ENCODE data around the gene SORCS2.

Gene SORCS2

DNA sequence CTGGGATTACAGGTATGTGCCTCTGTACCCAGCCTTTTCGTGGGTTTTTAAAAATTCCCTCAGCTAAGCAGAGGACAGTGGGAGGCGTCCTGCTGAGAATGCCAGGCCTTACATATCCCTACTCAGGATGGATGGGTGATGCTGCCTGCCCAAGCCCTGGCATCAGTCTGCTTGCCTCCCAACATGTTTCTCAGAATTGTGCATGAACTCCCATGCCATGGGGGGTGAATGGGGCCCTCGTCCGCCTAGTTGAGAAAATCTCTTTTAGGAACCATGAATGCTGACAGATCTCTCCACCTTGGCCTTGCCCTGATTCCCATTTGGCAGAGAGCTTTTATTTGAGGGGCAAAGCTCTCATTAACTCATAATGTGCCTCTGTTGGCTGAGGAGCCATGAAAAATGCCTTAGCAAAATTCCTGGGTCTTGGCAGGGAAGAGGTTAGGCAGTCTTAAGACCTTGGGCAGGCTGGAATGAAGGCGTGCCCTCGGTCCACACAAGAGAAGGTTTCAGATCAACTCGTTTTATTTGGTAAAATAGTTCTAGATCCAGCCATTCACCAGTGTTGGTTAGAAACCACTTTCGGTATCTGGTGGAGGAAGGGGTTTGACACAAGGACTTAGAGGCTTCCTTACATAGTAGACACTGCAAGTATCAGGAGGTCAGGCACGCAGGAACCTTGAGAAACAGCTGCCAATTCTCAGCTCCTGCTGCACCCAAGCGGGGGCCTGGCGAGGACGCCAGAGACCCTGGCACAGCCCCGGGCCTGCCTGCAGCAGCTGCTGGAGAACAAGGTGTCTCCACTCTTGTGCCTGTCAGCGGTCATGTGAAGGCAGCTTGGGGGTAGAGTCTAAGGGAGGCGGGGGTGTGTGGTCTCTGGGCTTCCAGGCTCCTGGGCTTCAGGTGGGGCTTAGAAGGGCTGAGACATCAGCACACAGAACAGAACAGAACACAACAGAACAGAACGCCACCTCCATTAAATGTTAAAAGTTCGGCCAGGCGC, 435.2 kb downstream of the SORCS2 start:
- no peaks in the 10 kb centered on the region for H3K27me3 ChIP-seq (replicated peaks)
- TF ChIP-seq, protein P1, sequence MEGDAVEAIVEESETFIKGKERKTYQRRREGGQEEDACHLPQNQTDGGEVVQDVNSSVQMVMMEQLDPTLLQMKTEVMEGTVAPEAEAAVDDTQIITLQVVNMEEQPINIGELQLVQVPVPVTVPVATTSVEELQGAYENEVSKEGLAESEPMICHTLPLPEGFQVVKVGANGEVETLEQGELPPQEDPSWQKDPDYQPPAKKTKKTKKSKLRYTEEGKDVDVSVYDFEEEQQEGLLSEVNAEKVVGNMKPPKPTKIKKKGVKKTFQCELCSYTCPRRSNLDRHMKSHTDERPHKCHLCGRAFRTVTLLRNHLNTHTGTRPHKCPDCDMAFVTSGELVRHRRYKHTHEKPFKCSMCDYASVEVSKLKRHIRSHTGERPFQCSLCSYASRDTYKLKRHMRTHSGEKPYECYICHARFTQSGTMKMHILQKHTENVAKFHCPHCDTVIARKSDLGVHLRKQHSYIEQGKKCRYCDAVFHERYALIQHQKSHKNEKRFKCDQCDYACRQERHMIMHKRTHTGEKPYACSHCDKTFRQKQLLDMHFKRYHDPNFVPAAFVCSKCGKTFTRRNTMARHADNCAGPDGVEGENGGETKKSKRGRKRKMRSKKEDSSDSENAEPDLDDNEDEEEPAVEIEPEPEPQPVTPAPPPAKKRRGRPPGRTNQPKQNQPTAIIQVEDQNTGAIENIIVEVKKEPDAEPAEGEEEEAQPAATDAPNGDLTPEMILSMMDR (IDR thresholded peaks at IDR 0.05; ENCODE audit: low read depth, low read length, missing control alignments), result no peak
- no peaks in the 10 kb centered on the region for H3K36me3 ChIP-seq (replicated peaks)
- DNase-seq, result no peak
- H3K4me3 ChIP-seq (ENCODE audit: low read depth, low read length), result no peak overlapping the region
- H3K27ac ChIP-seq, result no peak overlapping the region
- in situ Hi-C loops (cut with HindIII; ENCODE audit: low pct_ligation_motif_present, low sequenced_read_pairs), result no loop called here

DNA sequence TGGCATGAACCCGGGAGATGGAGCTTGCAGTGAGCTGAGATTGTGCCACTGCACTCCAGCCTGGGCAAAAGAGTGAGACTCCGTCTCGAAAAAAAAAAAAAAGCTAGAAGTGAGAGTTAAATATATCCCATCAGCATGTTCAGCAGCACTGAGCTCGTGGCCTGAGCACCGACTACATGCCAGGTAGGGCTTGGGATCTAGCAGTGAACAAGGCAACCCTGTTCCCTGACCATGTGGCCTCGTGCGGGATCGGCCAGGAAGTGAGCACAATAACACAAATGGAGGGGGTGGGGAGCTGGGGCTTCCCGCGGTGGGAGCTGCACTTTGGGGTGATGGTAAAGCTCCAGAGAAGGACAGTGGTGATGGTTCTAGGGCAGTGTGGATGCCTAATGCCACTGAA, 436.1 kb downstream of the SORCS2 start:
- Histone ChIP-seq H3K36me3 (replicated peaks) (no peaks in the 10 kb centered on the region), H3K27ac (no peak overlapping the region), H3K27me3 (replicated peaks) (no peaks in the 10 kb centered on the region), H3K4me3 (ENCODE audit: low read depth, low read length) (no peak overlapping the region)
- in situ Hi-C loops (cut with HindIII; ENCODE audit: low pct_ligation_motif_present, low sequenced_read_pairs), result no loop called here
- DNase-seq, result no peak
- TF ChIP-seq, protein P1 (IDR thresholded peaks at IDR 0.05; ENCODE audit: low read depth, low read length, missing control alignments), result no peak

GRCh38 chr4:7629501-7630254, 437.3 kb downstream of the SORCS2 start:
- TF ChIP-seq, protein P1 (IDR thresholded peaks at IDR 0.05; ENCODE audit: low read depth, low read length, missing control alignments), result no peak
- in situ Hi-C loops (cut with HindIII; ENCODE audit: low pct_ligation_motif_present, low sequenced_read_pairs), result no loop called here
- H3K36me3 ChIP-seq (replicated peaks), result no peaks in the 10 kb centered on the region
- H3K27me3 ChIP-seq (replicated peaks), result no peaks in the 10 kb centered on the region
- H3K4me3 ChIP-seq (ENCODE audit: low read depth, low read length), result no peak overlapping the region
- H3K27ac ChIP-seq, result no peak overlapping the region
- no peak for DNase-seq

- DNase-seq, result peak; percentile 91
- Histone ChIP-seq H3K36me3 (replicated peaks) (no peaks in the 10 kb centered on the region), H3K27me3 (replicated peaks) (no peaks in the 10 kb centered on the region), H3K27ac (peak overlapping the region; percentile 45), H3K4me3 (ENCODE audit: low read depth, low read length) (no peak overlapping the region)
- TF ChIP-seq, protein P1 (IDR thresholded peaks at IDR 0.05; ENCODE audit: low read depth, low read length, missing control alignments), result no peak
- in situ Hi-C loops (cut with HindIII; ENCODE audit: low pct_ligation_motif_present, low sequenced_read_pairs), result no loop called here
Observed at GRCh38 chr4:7630568-7631287, 438.4 kb downstream of the SORCS2 start.

- in situ Hi-C loops (cut with HindIII; ENCODE audit: low pct_ligation_motif_present, low sequenced_read_pairs), result no loop called here
- H3K4me3 ChIP-seq (ENCODE audit: low read depth, low read length), result no peak overlapping the region
- no peak for DNase-seq
- no peaks in the 10 kb centered on the region for H3K27me3 ChIP-seq (replicated peaks)
- no peaks in the 10 kb centered on the region for H3K36me3 ChIP-seq (replicated peaks)
- no peak overlapping the region for H3K27ac ChIP-seq
- TF ChIP-seq, protein P1 (IDR thresholded peaks at IDR 0.05; ENCODE audit: low read depth, low read length, missing control alignments), result no peak
Observed at GRCh38 chr4:7631288-7632014, 439.1 kb downstream of the SORCS2 start.

Measured in brain microvascular endothelial cell (primary cell).